Measurements from ENCODE around the gene SLC35F4. TPM values are rescaled to one million over a fixed set of nuclear protein-coding genes. Genes with fewer than 3 reads are reported as not detected.

Gene SLC35F4
- total RNA-seq, 1 donor from 2014 or later: not detected

DNA sequence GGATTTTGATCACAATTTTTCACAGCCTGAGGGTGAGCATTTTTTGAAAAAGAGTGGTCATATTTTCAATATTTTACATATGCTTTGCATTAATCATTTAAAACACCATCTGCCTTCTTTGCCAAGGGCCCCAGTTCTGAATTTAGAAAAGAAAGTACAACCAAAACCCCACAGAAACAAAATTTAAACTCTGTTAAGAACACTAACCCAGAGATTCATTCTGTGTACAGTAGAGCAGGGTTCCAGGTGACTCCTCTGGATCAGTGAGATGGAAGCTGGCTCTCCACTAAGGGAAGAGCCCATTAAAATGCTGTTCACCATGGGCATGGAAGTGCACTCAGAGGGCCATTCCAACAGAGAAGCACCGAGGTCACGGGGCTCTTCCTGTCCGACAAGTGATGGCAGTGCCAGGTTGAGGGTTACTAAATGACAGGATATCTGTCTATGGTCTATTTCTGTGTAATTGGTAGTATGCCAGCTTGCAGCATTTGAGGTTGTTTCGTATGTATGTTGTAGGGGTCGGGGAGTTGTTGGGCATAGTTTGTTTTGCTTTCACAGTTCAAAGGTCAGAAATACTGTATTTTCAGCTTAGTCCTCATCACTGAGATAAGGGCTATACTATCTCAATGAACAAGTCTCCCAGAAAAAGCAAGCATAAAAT, 95.9 kb downstream of the SLC35F4 start:
- intact Hi-C loops (cut with DNase I): no loop called here
- Histone ChIP-seq H3K27me3 (ENCODE audit: low read depth) (no peaks in the 10 kb centered on the region), H3K4me3 (no peak overlapping the region), H3K27ac (no peak overlapping the region), H3K4me1 (no peaks in the 10 kb centered on the region), H3K36me3 (no peaks in the 10 kb centered on the region), H3K9me3 (no peaks in the 10 kb centered on the region)
- TF ChIP-seq, protein P1, sequence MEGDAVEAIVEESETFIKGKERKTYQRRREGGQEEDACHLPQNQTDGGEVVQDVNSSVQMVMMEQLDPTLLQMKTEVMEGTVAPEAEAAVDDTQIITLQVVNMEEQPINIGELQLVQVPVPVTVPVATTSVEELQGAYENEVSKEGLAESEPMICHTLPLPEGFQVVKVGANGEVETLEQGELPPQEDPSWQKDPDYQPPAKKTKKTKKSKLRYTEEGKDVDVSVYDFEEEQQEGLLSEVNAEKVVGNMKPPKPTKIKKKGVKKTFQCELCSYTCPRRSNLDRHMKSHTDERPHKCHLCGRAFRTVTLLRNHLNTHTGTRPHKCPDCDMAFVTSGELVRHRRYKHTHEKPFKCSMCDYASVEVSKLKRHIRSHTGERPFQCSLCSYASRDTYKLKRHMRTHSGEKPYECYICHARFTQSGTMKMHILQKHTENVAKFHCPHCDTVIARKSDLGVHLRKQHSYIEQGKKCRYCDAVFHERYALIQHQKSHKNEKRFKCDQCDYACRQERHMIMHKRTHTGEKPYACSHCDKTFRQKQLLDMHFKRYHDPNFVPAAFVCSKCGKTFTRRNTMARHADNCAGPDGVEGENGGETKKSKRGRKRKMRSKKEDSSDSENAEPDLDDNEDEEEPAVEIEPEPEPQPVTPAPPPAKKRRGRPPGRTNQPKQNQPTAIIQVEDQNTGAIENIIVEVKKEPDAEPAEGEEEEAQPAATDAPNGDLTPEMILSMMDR (IDR thresholded peaks at IDR 0.05): no peak
- ATAC-seq (no peak), DNase-seq (no peak)

DNA sequence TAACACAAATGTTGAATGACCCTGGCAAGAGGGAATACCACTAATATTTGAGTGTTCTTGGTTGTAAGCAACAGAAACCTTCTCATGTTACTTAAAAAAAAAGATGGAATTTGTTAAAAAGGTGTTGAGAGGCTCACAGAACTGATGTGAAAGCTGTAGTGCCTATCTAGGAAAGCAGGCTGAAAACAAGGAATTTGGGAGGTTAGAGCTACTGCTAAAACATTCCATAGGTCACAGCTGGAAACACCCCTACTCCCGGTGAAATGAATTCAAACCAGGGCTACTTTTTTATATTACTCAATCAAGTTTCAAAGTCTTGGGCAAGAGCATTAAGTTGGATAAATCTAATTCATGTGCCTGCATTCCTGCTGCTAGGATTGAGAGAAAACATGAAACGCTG, 104.1 kb downstream of the SLC35F4 start:
- TF ChIP-seq, protein P1 (IDR thresholded peaks at IDR 0.05): no peak
- H3K36me3 ChIP-seq: no peaks in the 10 kb centered on the region
- no peaks in the 10 kb centered on the region for H3K4me1 ChIP-seq
- no peak overlapping the region for H3K27ac ChIP-seq
- no peaks in the 10 kb centered on the region for H3K27me3 ChIP-seq (ENCODE audit: low read depth)
- intact Hi-C loops (cut with DNase I): no loop called here
- no peaks in the 10 kb centered on the region for H3K9me3 ChIP-seq
- DNase-seq: no peak
- H3K4me3 ChIP-seq: no peak overlapping the region
- ATAC-seq: no peak

DNA sequence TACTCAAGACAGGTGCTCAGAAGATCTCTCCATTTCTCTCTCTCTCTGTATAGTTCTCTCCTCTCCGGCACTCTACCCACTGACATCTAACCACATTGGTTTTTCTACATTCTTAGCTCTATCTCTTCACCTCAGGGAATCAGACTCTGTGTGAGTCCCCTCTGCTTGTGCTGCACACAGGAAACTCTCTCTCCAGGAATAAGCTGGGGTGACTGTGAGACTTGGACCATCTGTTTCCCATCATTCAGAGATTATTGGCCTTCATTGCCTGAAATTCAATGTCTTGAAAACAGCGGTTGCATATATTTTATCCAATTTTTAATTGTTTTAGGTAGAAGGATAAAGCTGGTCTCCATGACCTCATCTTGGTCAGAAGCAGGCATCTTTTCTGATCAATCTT, 105.0 kb downstream of the SLC35F4 start:
- no peak for DNase-seq
- no peak for ATAC-seq
- H3K4me3 ChIP-seq: no peak overlapping the region
- TF ChIP-seq, protein P1 (IDR thresholded peaks at IDR 0.05): no peak
- no peaks in the 10 kb centered on the region for H3K9me3 ChIP-seq
- intact Hi-C loops (cut with DNase I): no loop called here
- no peaks in the 10 kb centered on the region for H3K27me3 ChIP-seq (ENCODE audit: low read depth)
- H3K36me3 ChIP-seq: no peaks in the 10 kb centered on the region
- no peaks in the 10 kb centered on the region for H3K4me1 ChIP-seq
- no peak overlapping the region for H3K27ac ChIP-seq

DNA sequence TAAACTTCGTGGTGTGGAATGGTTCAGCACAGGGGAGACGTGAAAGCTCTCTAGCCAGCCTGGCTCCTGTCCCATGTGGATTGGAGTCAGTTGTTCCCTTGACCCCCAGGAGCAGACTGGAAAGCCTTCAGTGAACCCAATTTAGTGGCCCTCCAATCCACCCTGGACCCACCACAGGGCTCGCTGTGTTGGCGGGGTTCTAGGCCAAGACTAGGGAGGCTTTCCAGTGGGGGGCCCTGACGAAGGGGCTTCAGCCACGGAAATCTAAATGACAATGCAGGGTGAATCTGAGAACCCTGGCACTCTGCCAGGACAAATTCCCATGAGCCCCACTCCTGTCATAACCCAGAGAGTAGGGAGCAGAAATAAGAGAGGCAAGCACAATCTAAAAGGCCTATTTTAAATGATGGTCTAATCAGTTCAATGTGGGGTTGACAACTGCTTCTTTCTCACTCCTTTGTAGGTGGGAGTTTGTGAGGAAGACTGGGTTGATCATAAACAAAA, 110.8 kb downstream of the SLC35F4 start:
- intact Hi-C loops (cut with DNase I): no loop called here
- TF ChIP-seq, protein P1 (IDR thresholded peaks at IDR 0.05): no peak
- no peaks in the 10 kb centered on the region for H3K36me3 ChIP-seq

DNA sequence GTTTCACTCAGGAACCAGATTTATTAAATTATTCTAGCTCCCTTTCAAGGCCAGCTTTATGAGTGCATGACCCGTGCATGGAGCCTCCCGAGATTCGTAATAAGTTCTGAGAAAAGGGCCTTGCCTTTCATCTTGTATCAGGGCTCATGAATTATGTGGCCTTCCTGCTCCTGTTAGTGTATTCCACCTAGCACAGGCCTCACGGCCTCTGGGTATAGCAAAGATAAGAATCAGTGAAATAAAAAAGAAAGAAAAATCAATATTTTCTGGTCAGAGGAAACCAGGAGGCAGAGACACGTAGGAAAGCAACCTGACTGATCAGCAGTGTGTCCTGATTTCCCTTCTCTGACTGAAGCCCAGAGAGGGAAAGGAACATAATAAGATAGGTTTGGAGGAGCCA, 111.4 kb downstream of the SLC35F4 start:
- Histone ChIP-seq H3K4me1 (no peaks in the 10 kb centered on the region), H3K9me3 (no peaks in the 10 kb centered on the region), H3K36me3 (no peaks in the 10 kb centered on the region), H3K27me3 (ENCODE audit: low read depth) (no peaks in the 10 kb centered on the region), H3K4me3 (no peak overlapping the region), H3K27ac (no peak overlapping the region)
- ATAC-seq: no peak
- intact Hi-C loops (cut with DNase I): no loop called here
- TF ChIP-seq, protein P1 (IDR thresholded peaks at IDR 0.05): no peak
- no peak for DNase-seq

More for the DNA sequence above, 110.8 kb downstream of the SLC35F4 start:
- ATAC-seq (no peak), DNase-seq (no peak)
- H3K27ac ChIP-seq: no peak overlapping the region
- no peaks in the 10 kb centered on the region for H3K27me3 ChIP-seq (ENCODE audit: low read depth)
- H3K9me3 ChIP-seq: no peaks in the 10 kb centered on the region
- H3K4me3 ChIP-seq: no peak overlapping the region
- no peaks in the 10 kb centered on the region for H3K4me1 ChIP-seq

Data from lower lobe of right lung (tissue), 2 donors.